Smooth muscle cell of the brain vasculature (primary cell): ENCODE measurements around the gene CFAP57.

Experiments
- DNase-seq: peaks from one replicate; pipeline ENCODE4 v3.0.0-alpha.2; 2012; ENCODE audit warnings: low read depth, low spot score

The CFAP57 gene

GRCh38 chr1:43276673-43277072 is 104.5 kb downstream of the CFAP57 start:
- DNase-seq, result no peak

GRCh38 chr1:43277116-43277876 is 105.2 kb downstream of the CFAP57 start:
- DNase-seq, result no peak

DNA sequence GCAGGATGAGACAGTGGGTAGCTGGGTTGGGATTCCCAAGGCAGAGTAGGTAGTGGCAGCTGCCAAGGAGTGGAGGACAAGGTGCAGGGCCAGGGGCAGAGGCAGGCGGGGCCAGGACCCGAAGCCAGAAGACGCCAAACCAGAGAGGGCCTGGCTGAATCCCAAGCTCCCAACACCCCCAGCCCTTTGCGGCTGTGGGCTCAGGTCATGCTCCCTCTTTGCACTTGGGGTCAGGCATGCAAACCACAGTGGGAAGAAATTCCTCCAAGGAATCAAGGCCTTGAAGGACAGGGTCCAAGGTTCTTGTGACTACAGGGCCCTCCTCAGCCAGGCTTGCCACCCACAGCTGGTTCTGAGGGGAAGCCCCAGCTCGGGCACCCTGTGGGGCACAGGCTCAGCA is 107.0 kb downstream of the CFAP57 start:
- DNase-seq, result no peak

DNA sequence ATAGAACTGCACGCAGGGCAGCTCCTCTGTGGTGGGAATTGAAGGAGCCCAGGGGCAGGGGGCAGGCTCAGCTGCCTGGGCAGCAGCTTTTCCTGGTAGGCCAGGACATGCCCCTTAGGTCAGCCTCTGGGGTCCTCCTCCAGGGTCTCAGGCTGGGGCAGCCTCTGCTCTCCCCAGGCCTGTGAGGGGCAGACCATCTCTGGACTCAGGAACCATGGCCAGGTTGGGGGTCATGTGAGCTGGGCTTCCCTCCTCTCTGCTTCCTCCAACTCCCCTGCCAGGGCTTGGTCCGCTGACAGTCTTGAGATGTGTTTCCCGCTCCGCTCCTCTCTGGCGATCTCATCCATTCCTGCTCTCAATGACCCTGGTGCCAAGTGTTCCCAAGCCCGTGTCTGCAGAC is 107.5 kb downstream of the CFAP57 start:
- no peak for DNase-seq

DNA sequence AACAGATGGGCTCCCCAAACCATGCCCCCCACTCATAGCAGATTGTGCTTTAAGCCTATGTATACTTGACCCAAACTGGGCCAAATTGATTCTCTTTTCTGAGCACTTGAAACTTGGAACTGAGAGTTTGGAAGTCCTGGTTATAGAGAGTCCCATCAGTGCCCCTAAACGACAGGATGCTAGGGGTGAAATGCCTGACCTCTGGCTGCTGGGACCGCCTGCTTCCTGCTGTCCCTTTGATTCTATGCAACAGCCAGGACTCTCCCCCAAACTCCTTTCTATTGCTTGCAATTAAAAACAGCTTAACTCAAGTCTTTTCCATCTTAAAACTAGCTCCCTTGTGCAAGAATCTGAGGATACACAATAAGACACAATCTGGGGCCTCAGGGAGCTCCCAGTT is 108.6 kb downstream of the CFAP57 start:
- no peak for DNase-seq

GRCh38 chr1:43282220-43283195 is 110.4 kb downstream of the CFAP57 start:
- DNase-seq, result no peak

DNA sequence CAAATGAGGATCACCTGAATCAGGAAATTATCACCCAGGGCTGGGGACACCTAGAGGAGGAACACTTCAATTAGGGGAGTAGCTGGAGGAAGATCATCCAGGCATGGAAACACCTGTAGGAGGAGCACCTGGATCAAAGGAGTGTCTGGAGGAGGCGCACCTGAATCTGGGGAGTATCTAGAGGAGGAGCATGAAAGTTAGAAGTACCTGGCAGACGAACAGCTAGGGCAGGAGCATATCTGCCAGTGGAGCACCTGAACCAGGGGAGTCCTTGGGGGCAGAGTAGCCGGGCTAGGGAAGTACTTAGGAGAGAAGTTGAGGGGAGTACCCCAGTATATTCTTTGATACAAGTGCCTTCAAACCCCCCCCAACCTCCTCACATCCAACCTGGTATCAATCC is 111.9 kb downstream of the CFAP57 start:
- no peak for DNase-seq

GRCh38 chr1:43284546-43285110 is 112.5 kb downstream of the CFAP57 start:
- no peak for DNase-seq

DNA sequence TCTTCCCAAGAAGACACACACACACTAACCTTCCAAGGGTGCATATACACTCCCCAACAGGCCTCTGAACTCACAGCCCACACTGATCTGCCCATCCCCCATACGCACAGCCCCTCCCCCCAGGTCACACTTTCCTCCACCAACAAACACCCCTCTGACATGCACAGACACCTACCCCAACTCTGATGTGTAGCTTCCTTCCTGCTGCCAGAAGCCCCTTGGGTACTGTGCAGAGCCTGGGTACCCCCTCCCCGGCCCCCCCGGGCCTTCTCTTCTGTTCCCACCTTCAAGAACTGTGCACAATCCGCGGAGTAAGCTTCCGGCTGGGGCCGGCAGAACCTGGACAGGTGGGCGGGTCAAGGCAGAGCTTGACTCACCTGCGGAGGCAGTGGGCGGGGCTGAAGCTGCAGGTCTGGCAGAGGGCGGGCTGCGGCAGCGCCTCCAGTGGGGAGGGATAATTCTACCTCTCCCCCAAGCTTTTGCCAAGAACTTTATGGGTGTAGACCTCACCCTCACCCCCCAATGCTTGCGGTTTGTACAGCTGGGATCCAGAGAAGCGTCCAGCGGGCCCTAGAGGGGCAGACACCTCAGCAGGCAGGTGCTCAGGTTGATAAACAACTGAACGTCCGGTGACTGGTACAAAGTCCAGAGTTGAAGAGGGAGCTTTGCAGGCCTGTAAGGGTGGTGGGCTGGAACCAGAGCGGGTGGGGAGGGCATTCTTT is 113.3 kb downstream of the CFAP57 start, which contains the start of gene C1orf210:
TSS of gene C1orf210 (minus strand) at position 313 of the 722 bp plus-strand sequence. CDS start 2,311 bp downstream, outside the sequence.
- no peak for DNase-seq

DNA sequence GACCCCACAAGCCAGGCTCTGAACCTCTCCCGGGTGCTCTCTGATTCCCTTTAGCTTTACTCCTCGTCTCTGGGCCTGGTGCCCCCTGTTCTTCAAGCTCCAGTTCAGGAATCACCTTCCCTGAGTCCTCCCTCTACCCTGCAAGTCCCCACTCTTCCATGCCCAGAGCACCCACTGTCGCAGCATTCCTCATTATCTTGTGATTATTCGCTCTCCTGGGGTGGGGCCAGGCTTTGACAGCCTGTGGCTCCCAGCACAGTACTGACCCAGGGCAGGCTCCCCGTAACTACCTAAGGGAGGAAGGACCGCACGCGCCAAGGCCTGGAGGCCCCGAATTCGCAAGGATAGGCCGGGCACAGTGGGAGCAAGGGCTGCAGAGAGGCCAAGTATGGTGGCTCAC is 114.0 kb downstream of the CFAP57 start:
- no peak for DNase-seq

DNA sequence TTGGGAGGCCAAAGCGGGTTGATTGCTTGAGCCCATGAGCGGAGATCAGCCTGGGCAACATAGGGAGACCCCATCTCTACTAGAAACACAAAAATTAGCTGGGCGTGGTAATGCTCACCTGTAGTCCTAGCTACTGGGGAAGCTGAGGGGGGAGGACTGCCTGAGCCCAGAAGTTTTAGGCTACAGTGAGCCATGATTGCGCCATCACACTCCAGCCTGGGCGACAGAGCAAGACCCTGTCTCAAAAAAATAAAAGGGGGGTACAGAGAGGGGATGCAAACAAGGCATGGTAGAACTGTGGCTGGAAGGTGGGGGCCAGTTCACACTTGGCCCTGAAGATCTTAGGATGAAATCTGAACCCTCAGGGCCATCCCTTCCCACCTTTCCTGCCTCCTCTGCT is 114.4 kb downstream of the CFAP57 start:
- DNase-seq, result no peak

- DNase-seq, result no peak
Observed at GRCh38 chr1:43288058-43288784, 116.1 kb downstream of the CFAP57 start.

DNA sequence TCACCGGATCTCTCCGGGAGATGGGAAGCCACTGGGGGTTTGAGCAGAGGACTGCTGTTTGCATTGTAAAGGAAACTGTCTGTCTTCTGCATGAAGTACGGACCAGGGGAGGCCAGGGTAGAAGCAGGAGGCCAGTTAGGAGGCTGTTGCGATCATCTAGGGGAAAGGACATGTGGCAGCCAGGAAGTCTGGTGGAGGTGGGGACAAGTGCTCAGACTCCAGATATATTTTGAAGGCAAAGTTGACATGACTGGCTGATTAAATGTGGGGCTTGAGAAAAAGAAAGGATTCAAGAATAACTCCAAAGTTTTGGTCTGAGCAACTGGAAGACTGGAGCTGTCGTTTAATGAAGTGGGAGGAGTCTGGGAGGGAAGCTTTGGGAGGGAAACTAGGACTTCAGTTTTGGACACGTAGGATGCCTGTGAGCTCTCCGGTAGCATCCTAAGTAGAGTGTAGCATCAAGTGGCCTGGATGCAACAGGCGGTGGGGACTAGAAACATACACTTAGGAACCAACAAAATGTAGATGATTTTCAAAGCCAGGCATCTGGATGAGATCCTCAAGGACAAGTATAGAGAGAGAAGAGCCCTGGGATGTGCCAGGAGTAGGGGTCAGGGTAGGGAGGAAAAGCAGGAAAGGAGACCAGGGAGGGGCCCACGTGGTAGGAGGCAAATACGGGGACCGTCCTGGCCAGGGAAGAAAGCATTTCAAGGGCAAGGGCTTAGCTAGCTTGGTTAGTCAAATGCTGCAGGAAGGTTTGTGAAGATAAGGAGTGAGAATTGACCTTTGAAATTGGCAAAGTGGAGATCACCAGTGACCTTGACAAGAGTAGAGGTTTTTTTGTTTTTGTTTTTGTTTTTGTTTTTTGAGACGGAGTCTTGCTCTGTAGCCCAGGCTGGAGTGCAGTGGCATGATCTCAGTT is 116.9 kb downstream of the CFAP57 start:
- no peak for DNase-seq

GRCh38 chr1:43292216-43292615 is 120.1 kb downstream of the CFAP57 start:
- no peak for DNase-seq

- no peak for DNase-seq
Observed at GRCh38 chr1:43292679-43293078, 120.5 kb downstream of the CFAP57 start.

- no peak for DNase-seq
Observed at GRCh38 chr1:43293176-43293575, 121.0 kb downstream of the CFAP57 start.

DNA sequence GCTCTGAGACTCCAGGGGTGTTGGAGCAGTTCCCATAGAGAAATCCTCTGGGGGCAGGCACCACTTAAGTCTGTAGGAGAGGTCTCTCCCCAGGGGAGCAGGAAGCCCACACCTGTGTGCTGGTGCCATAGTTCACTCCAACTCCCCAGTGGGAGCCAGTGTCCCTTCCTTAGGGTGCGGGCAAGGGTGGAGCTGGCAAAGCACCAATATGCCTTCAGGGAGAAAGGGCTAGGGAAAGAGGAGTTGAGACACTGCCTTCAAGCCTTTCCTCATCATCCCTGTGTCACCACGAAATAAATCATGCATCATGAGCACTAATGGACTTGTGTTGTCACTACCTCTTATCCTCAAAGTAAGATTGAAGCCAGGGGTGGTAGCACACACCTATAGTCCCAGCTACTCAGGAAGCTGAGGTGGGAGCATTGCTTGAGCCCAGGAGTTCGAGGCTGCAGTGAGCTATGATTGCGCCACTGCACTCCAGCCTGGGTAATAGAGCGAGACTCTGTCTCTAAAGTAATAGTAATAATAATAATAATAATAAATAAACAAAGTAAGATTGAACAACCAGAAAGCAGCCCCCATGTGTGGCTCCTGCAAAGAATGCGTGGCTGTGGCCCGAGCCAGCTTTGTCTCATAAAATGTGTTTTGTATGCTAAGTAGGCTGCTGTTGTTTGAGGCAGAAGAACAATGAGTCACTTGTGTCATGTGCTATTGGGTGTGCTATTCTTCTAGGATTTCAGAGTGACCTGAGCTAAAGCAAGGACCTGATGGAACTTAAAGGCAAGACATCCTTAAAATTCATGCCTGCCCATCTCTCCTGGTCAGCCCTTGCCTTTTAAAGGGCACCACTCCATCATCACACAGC is 122.0 kb downstream of the CFAP57 start:
- DNase-seq, result no peak

GRCh38 chr1:43294761-43295160 is 122.6 kb downstream of the CFAP57 start:
- DNase-seq, result no peak

DNA sequence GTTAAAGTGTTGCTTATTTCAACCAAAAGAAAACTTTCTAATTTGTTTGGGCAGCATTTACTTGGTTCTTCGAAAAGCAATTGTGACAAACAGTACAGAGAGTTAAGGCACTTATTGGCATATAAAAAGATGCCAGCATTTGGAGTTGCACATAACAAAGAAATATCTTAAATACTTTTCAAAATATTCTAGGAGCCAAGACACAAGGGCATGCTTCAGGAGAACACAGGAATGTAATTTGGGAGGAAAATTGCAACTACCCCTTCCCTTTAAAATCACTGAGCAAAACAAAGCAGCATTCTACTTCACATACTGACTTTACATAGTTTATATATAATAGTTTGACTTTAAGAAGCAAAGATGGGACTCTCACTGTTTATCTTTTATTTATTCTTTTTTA is 124.1 kb downstream of the CFAP57 start:
- DNase-seq, result no peak
